ENCODE data around the gene PALD1.
A peak's percentile ranks its signal among the peaks of the same experiment; 100 is the strongest.

The PALD1 gene

DNA sequence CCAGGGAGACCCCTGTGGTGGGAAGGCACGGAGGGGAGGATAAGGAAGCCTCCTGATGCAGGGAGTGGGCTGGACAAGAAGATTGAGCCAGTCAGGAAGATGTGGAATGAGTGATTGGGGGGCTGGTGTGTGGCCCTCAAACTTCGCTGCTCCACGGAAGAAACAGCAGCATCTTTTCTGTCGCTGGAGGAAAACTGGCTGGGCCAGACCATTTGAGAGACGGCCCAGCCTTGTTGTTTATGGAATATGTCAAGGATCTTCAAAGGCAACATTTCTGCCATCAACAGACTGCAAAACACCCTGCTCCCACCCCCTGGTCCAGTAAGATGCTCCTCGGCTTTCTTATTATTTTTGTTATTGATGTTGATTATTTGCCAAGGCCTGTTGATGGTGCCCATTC is 29.4 kb downstream of the PALD1 start:
- no peak for DNase-seq

DNA sequence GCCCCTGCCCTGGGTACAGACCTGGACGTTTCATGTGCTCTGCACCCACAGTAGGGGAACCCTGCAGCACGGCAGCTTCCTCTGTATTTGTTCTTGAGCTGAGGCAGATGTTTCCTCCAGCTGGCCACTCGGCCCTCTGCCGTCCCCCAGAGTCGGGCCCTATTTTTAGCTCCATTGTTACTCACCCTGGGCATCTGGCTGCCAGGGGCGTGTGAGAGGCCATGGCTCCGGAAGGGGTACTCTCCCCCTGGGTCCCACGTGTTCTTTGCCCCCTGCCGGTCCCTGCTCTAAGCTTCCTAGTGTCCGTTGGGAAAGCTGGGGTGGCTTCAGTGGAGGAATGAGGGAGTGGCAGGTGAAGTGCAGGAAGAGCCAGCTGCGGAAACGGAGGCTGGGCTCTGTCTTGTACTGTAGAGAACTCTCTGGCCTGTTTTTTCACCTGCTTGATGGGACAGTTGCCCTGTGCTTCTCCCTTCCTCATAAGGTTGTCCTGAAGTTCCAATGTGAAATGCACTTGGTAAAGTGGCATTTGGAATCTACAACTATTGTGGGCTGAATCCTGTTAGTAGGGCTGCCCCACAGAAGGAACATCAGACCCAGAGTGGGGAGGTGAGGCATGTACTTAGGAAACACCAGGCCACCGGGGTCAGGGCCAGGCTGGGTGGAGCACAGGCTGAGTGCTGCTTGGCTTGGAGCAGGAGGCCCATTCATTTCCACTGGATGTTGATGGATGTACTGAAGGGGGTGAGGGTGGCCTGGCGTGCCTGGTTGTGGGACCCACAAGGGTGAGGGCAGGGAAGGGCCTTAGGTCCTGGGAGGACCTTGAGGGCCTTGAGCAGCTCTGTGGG is 30.6 kb downstream of the PALD1 start:
- DNase-seq, result peak; percentile 64

- no peak for DNase-seq
Observed at GRCh38 chr10:70509757-70510147, 31.2 kb downstream of the PALD1 start.

DNA sequence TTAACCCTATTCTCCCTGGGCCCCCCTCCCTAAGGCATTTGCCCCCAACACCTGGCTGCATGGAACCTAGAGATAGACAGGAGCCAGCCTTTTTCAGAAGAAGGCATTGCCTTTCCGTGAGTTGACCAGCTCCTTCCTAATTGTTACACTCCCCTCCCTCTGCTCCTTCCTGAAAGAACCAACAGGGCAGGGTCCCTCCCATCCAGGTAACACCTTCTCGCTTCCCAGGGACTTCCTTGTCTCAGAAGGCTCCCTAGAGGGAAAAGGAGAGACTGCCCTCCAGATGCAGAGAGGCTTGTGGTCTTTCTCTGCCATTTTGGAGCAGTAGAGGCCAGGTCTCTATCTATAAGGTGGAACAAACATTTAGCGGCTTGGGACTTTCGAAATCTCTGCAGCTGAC is 31.9 kb downstream of the PALD1 start:
- no peak for DNase-seq

DNA sequence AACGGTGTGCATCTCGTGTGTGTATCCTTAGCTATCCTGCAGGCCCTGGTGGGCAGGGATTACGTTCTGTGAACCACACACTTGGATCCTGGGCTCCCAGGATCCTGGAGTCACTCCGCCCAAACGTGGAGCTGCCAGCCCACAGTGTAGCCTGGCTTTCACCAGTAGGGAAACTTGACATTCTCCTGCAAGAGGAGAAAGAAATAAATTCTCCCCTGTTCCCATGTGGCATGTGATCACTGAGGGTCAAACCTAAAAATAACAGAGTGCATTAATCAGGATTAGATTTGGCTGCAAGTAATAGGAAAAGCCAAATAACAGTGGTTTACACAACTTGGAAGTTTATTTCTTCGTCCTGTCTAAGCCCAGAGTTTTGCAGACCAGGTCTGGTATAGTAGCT is 32.3 kb downstream of the PALD1 start:
- no peak for DNase-seq

GRCh38 chr10:70512149-70512639 is 33.6 kb downstream of the PALD1 start:
- peak; percentile 60 for DNase-seq

DNA sequence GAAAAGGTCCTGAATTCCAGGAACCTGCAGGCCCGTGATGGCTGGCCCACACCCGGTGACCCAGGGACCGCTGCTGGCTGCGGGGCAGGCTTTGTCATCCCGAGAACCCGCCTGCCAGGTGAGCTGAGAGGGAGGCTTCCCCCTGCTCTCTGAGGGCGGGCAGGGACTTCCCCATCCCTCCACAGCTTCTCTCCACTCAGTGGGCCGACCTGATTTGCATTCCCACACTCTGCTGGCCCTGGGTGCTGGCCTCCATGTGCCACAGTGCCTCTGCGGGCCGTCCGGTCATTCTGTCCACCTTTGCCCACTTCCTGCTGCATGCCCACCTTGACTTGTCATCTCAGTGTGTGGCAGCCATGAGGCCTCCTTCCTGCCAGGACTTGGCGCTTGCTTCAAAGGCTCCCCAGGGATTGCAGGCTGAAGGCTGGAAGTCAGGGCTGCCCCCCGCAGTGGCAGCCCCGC is 35.3 kb downstream of the PALD1 start:
- no peak for DNase-seq

DNA sequence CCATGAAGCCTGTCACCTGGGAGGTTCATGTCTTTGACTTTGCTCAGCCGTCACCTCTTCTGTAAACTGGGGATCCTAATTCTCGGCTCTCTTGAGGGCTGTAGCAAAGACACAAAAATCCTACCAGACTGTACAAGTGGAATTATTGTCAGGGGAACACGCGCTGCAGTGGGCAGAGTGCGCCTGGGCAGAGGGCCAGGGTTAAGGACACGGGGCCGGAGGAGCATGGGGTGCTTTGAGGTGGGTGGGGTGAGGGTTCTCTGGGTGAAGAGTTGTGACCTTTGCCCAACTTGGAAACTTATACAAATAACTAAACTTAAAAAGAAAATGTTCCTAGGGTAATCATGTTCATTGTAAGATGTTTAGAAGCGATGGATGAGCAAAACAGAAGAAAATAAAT is 36.0 kb downstream of the PALD1 start:
- no peak for DNase-seq

- DNase-seq, result no peak
Observed at GRCh38 chr10:70515035-70515667, 36.6 kb downstream of the PALD1 start.

DNA sequence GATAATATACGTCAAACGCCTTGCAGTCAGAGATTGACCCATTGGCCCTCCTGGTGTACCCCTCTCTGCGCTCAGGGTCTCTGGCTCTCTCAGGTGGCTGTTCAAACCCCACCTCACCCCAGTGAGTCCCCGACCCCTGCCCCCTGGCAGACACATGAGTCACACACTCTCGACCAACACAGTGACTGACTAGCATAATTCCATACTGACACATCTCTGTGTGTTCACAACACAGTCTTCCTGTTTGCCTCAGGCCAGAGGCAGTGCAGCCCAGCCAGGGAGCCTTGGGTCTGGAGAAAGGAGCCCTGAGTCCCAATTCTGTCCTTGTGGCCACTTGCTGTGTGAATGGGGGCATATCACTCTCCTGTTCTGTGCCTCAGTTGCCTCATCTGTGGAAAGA is 40.1 kb downstream of the PALD1 start:
- no peak for DNase-seq

DNA sequence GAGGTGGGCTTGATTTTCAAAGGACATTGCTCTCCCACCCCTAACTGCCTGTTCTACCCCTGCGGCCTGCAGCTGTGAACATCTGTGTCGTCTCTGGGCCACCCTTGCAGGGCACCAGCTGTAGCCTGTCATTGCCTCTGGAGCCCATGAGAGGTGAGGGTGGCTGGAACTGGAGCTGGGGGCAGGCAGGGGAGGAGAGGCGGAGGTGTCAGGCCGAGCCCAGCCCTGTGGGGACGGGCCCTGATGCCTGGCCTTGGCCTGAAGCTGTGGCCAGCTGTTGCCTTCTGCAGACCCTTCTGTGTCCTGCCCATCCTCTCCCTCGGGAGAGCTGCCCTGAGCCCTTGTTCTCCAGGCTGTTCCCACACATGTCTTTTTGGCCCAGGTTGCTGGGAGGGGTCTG is 44.5 kb downstream of the PALD1 start:
- DNase-seq, result no peak

GRCh38 chr10:70523549-70523948 is 45.0 kb downstream of the PALD1 start:
- no peak for DNase-seq

DNA sequence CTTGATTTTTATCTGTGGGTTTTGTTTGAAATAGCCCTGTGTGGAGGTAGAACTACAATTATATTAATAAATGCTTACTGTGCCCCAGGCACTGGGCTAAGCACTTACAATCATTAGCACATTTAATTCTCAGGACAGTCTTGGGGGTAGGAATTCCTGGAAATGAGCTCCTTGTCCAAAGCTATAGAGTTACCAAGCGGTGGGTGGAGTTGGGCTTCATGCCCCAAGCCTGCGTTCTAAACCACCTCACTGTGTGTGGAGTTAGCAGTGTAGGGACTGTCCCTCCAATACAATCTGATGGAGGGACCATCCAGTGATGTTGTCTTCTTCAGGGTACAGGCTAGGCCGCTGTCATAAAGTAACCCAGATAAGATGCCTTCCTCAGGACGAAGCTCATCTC is 49.7 kb downstream of the PALD1 start:
- DNase-seq, result no peak

- peak; percentile 67 for DNase-seq
Observed at GRCh38 chr10:70528741-70529362, 50.3 kb downstream of the PALD1 start.

- DNase-seq, result no peak
Observed at GRCh38 chr10:70529848-70530247, 51.3 kb downstream of the PALD1 start.

DNA sequence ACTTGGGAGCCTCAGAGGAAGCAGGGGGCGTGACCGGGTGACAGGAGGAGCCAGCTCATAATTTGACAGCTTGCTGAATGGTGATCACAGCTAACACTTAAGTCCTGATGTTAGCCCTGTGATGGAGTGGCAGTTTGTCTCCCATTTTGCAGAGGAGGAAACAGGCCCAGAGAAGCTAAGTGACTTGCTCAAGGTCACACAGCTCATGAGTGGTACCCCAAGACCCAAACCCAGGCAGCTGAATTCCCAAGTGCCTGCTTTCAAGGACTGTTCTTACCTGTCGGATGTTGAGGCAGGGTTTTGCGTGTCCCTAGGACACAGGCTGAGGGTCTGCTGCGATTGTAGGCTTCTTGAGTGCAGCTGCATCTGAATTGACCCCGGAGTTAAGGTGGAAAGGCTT is 51.7 kb downstream of the PALD1 start:
- DNase-seq, result no peak

- DNase-seq, result no peak
Observed at GRCh38 chr10:70532554-70533188, 54.1 kb downstream of the PALD1 start.

- DNase-seq, result no peak
Observed at GRCh38 chr10:70533189-70533558, 54.6 kb downstream of the PALD1 start.

- no peak for DNase-seq
Observed at GRCh38 chr10:70534281-70534680, 55.7 kb downstream of the PALD1 start.

GRCh38 chr10:70535001-70535400 is 56.4 kb downstream of the PALD1 start:
- DNase-seq, result no peak

DNA sequence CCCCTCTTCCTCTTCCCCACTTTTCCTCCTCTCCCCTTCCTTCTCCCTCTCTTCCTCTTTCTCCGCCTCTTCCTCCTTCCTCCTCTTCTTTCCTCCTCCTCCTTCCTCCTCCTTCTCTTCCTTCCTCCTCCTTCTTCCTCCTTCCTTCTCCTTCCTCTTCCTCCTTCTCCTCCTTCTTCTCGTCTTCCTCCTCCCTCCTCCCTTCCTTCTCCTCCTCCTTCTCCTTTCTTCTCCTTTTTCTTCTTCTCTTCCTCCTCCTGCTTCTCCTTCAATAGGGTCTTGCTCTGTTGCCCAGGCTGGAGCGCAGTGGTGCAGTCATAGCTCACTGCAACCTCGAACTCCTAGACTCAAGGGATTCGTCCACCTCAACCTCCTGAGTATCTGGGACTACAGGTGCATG is 56.9 kb downstream of the PALD1 start:
- no peak for DNase-seq

- no peak for DNase-seq
Observed at GRCh38 chr10:70536196-70536861, 57.8 kb downstream of the PALD1 start.
